ENCODE results near the gene ASB1.
"Not testable (repeated sequence)": the region's sequence is repeated elsewhere in the genome, so short reads cannot be mapped to it uniquely, and the experiment has no call there.

The ASB1 gene

GRCh38 chr2:238441262-238442114 is 14.8 kb downstream of the ASB1 start:
- no peak for DNase-seq

GRCh38 chr2:238442257-238442656 is 15.5 kb downstream of the ASB1 start:
- DNase-seq, result not testable (repeated sequence)

GRCh38 chr2:238444242-238444641 is 17.5 kb downstream of the ASB1 start:
- DNase-seq, result no peak

GRCh38 chr2:238445409-238446190 is 18.9 kb downstream of the ASB1 start:
- no peak for DNase-seq

GRCh38 chr2:238446371-238446770 is 19.6 kb downstream of the ASB1 start:
- DNase-seq, result no peak

- no peak for DNase-seq
These were observed 21.6 kb downstream of the ASB1 start for GRCh38 chr2:238448031-238448955.

- DNase-seq, result no peak
These were observed 22.5 kb downstream of the ASB1 start for GRCh38 chr2:238449241-238449640.

GRCh38 chr2:238449909-238450417 is 23.2 kb downstream of the ASB1 start:
- DNase-seq, result peak in 5 of 58 donors; percentile 6 to 38 (median 12)

- peak in 1 of 58 donors; percentile 14 for DNase-seq
These were observed 23.7 kb downstream of the ASB1 start for GRCh38 chr2:238450440-238450861.

- no peak for DNase-seq
These were observed 27.1 kb downstream of the ASB1 start for GRCh38 chr2:238453842-238454241.

- DNase-seq, result no peak
These were observed 29.7 kb downstream of the ASB1 start for GRCh38 chr2:238456449-238456848.

GRCh38 chr2:238456970-238457926 is 30.5 kb downstream of the ASB1 start:
- peak in 1 of 58 donors; percentile 9 for DNase-seq

- no peak for DNase-seq
These were observed 31.2 kb downstream of the ASB1 start for GRCh38 chr2:238457927-238458324.

- peak in 5 of 58 donors; percentile 34 to 68 (median 54) for DNase-seq
These were observed 31.9 kb downstream of the ASB1 start for GRCh38 chr2:238458651-238459050.

- peak in 38 of 58 donors; percentile 17 to 88 (median 47) for DNase-seq
These were observed 32.4 kb downstream of the ASB1 start for GRCh38 chr2:238459081-238459629.

GRCh38 chr2:238461051-238461450 is 34.3 kb downstream of the ASB1 start:
- no peak for DNase-seq

- no peak for DNase-seq
These were observed 34.8 kb downstream of the ASB1 start for GRCh38 chr2:238461491-238461890.

GRCh38 chr2:238461916-238462315 is 35.2 kb downstream of the ASB1 start:
- DNase-seq, result no peak

- no peak for DNase-seq
These were observed 36.2 kb downstream of the ASB1 start for GRCh38 chr2:238462782-238463396.

Data from anterior cingulate cortex (tissue), 58 donors.